Umbilical cord (tissue), 2 donors: Measurements from ENCODE around the gene CFAP91. TPM values are rescaled to one million over a fixed set of nuclear protein-coding genes. Genes with fewer than 3 reads are reported as not detected.
A peak's percentile ranks its signal among the peaks of the same experiment; 100 is the strongest.

Experiments used
- DNase-seq: peaks from one replicate; pipeline ENCODE4 v3.0.0-alpha.2; 2015; ENCODE audit warnings: low spot score
- total RNA-seq: library from RNA; depleted of rRNA; stranded (reverse); fragments of >200 nt; gene quantifications from one replicate; pipeline ENCODE4 v1.2.3, GENCODE V29; 2014; ENCODE audit warnings: low replicate concordance; ENCODE audit not compliant: insufficient read depth

CFAP91 gene
- total RNA-seq, 1 donor from 2014 or later = 14.2 TPM

DNA sequence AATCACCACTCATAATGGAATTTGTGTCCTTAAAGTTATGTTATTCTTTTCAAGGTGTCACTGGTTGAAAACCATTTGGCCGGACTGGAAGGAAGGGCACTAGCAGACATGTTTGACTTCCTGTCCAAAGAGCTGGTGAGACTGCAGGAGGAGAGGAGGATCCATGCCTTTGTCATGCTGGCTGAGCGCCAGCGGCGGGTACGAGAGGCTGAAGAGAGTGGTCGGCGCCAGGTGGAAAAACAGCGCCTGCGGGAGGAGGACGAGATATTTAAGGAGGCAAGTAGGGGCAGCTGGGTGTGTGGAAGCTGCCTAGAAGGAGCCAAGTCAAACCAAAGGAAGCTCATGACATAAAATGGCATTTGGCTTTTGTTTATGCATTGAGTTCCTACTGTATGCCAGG, 41.1 kb downstream of the CFAP91 start:
- DNase-seq = no peak

DNA sequence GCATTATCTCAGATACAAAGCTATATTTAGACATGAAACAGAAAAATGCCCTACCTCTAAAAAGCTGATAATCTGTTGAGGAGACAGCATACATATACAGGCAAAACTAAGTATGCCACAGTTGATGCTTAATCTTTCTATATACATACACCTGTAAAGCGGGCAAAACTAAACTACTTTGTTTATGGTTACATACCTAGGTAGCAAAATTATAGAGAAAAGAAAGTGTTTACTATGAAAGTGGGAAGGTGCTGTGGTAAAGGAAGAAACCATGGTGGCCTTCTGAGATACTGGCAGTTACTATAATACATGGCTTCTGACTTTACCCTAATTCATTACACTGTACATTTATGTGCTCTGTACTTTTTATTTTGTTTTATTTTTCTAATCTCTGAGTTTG, 43.1 kb downstream of the CFAP91 start:
- no peak for DNase-seq

GRCh38 chr3:119746423-119746822, 43.6 kb downstream of the CFAP91 start:
- no peak for DNase-seq

DNA sequence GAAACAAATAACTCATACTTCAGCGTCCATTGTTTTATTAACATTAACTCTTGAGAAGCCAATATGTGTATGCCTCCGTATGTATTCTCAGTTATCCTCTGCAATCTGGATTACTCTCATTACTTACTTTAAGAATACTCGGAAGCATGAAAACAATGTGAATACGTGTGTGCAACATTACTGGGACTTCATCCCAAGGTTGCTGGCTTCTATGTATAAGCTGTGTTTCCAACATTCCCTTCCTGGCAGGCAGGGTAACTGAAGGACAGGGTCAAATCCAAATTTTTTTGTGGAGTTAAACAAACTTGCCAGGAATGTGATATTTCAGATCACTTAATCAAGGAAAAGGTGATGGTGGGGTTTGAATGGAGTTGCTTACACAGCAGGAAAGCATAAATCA, 44.5 kb downstream of the CFAP91 start:
- peak; percentile 9 for DNase-seq

DNA sequence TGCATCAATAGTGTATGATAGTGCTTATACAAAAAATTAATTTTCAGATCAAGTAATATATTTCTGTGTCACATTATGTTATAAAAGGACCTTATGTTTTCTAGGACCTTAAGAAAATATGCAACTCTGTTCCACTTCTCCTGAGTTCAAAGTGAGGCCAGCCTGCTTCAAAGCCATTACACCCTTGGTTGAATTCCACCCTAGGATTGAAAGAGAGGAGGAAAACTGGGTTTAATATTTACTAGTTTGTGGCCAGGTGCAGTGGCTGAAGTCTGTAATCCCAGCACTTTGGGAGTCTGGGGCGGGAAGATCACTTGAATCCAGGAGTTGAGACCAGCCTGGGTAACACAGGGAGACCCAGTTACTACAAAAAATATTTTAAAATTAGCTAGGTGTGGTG, 46.2 kb downstream of the CFAP91 start:
- DNase-seq = no peak

- DNase-seq = no peak
These were observed 48.6 kb downstream of the CFAP91 start for GRCh38 chr3:119751423-119751822.

Other genes starting within 250 kb of the CFAP91 start
- 45.7 TPM for gene TMEM39A, start 239.4 kb upstream of the CFAP91 start, total RNA-seq
- 12.3 TPM for gene POGLUT1, start 234.1 kb upstream of the CFAP91 start, total RNA-seq
- 27.2 TPM for gene TIMMDC1, start 204.5 kb upstream of the CFAP91 start, total RNA-seq
- gene CD80, start 143.4 kb upstream of the CFAP91 start, total RNA-seq = 4.1 TPM
- 4.6 TPM for gene ADPRH, start 123.5 kb upstream of the CFAP91 start, total RNA-seq
- not detected for gene PLA1A, start 105.1 kb upstream of the CFAP91 start, total RNA-seq
- gene POPDC2, start 42.4 kb upstream of the CFAP91 start, total RNA-seq = 9.4 TPM
- 25.8 TPM for gene COX17, start 25.6 kb upstream of the CFAP91 start, total RNA-seq
- 0.96 TPM for gene NR1I2, start 79.1 kb downstream of the CFAP91 start, total RNA-seq